Thoracic aorta (tissue), 2 donors: ENCODE data around the gene MYO1F. TPM values are rescaled to one million over a fixed set of nuclear protein-coding genes. Genes with fewer than 3 reads are reported as not detected.

ENCODE experiments used
- ATAC-seq: fragments of 150-250 bp; one replicate; pipeline ENCODE4 v1.8.0; 2017; ENCODE audit warnings: low read depth; ENCODE audit not compliant: insufficient number of reproducible peaks, low FRiP score
- DNase-seq: peaks from one replicate; pipeline ENCODE4 v3.0.0-alpha.2; 2020; ENCODE audit warnings: low spot score
- H3K27ac ChIP-seq, 2 donors: fragments of 200-600 bp; sonication (generic); 1 replicate in 1 of 2; 2 replicates in 1 of 2; pipeline ENCODE4 v1.5.1; 2016; ENCODE audit warnings: mild to moderate bottlenecking in 2 of 2, moderate library complexity in 2 of 2
- H3K27me3 ChIP-seq: fragments of 200-600 bp; sonication (generic); replicated peaks from 2 replicates; pipeline ENCODE4 v1.6.0; 2016; ENCODE audit warnings: mild to moderate bottlenecking; ENCODE audit not compliant: insufficient read depth
- H3K36me3 ChIP-seq: fragments of 200-600 bp; sonication (generic); one replicate; pipeline ENCODE4 v1.5.1; 2016
- H3K4me1 ChIP-seq, 2 donors: fragments of 200-600 bp; sonication (generic); 1 replicate in 1 of 2; 2 replicates in 1 of 2; pipeline versions ENCODE4 v1.5.1 to v1.6.0; 2016; ENCODE audit warnings: low read depth in 2 of 2, mild to moderate bottlenecking in 1 of 2; ENCODE audit not compliant: control insufficient read depth in 1 of 2
- H3K4me3 ChIP-seq: fragments of 200-600 bp; sonication (generic); 2 replicates; pipeline ENCODE4 v1.5.1; 2016; ENCODE audit warnings: mild to moderate bottlenecking
- H3K9me3 ChIP-seq: fragments of 200-600 bp; sonication (generic); 2 replicates; pipeline ENCODE4 v1.5.1; 2016
- total RNA-seq, 2 donors: library from RNA; depleted of rRNA; stranded (reverse); fragments of >200 nt; gene quantifications; one replicate each; pipeline versions ENCODE4 v1.1.0 to v1.2.3, GENCODE V29; 2016
- TF ChIP-seq, protein P1 (sequence below): fragments of 200-600 bp; sonication (generic); IDR thresholded peaks from one replicate; pipeline ENCODE4 v1.5.1; 2019; ENCODE audit warnings: antibody characterized with exemption

MYO1F gene
- total RNA-seq, 2 donors from 2014 or later = 29.6 to 33.9 TPM

DNA sequence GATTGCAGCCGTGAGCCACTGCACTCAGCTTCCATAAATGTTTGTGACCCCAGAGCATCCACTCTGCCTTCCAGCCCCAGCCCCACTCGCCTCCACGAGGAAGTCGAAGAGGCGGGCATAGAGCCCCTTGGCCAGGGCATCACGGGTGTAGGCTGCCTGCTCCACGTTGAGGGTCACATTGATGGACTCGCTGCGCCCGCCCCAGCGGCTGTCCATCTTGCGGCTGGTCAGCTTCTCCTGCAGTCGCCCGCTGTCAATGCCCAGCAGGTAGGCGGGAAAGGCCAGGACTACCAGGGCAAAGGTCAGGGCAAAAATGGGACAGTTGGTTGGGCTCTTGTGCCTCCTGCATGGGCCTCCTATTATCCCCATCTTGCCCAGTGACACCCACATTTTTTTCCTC is 27.2 kb downstream of the MYO1F start:
- DNase-seq (no peak), ATAC-seq (no peak)
- Histone ChIP-seq H3K27ac (no peak overlapping the region), H3K9me3 (no peaks in the 10 kb centered on the region), H3K27me3 (no peaks in the 10 kb centered on the region), H3K36me3 (no peaks in the 10 kb centered on the region), H3K4me3 (no peak overlapping the region), H3K4me1 (no peaks in the 10 kb centered on the region)
- TF ChIP-seq, protein P1, sequence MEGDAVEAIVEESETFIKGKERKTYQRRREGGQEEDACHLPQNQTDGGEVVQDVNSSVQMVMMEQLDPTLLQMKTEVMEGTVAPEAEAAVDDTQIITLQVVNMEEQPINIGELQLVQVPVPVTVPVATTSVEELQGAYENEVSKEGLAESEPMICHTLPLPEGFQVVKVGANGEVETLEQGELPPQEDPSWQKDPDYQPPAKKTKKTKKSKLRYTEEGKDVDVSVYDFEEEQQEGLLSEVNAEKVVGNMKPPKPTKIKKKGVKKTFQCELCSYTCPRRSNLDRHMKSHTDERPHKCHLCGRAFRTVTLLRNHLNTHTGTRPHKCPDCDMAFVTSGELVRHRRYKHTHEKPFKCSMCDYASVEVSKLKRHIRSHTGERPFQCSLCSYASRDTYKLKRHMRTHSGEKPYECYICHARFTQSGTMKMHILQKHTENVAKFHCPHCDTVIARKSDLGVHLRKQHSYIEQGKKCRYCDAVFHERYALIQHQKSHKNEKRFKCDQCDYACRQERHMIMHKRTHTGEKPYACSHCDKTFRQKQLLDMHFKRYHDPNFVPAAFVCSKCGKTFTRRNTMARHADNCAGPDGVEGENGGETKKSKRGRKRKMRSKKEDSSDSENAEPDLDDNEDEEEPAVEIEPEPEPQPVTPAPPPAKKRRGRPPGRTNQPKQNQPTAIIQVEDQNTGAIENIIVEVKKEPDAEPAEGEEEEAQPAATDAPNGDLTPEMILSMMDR = no peak

DNA sequence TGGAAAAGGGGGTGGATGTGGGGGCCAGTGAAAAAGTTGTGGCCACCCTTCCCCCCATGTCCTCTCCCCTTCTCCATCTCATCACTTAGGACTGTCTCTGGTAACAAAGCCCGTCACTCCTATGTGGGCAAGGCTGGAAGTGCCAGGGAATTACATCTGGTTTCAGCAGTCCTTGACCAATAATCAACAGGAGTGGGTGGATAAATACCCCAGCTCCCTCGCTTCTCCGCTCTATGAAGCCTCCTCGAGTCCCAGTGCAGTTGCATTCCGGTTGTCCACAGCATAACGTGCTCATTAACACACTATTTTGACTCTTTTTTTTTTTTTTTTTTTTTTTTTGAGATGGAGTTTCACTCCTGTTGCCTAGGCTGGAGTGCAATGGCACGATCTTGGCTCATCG is 31.5 kb downstream of the MYO1F start:
- TF ChIP-seq, protein P1 = no peak
- no peaks in the 10 kb centered on the region for H3K36me3 ChIP-seq
- no peak overlapping the region for H3K4me3 ChIP-seq
- no peaks in the 10 kb centered on the region for H3K27me3 ChIP-seq
- no peaks in the 10 kb centered on the region for H3K4me1 ChIP-seq
- ATAC-seq (no peak), DNase-seq (no peak)
- no peaks in the 10 kb centered on the region for H3K9me3 ChIP-seq
- no peak overlapping the region for H3K27ac ChIP-seq

- DNase-seq (no peak), ATAC-seq (no peak)
- Histone ChIP-seq H3K9me3 (no peaks in the 10 kb centered on the region), H3K27me3 (no peaks in the 10 kb centered on the region), H3K4me1 (no peaks in the 10 kb centered on the region), H3K36me3 (no peaks in the 10 kb centered on the region), H3K4me3 (no peak overlapping the region), H3K27ac (no peak overlapping the region)
- TF ChIP-seq, protein P1 = no peak
Observed at GRCh38 chr19:8544168-8544567, 33.1 kb downstream of the MYO1F start.

GRCh38 chr19:8539621-8540149 is 37.6 kb downstream of the MYO1F start:
- ATAC-seq = no peak
- no peaks in the 10 kb centered on the region for H3K9me3 ChIP-seq
- H3K36me3 ChIP-seq = no peaks in the 10 kb centered on the region
- H3K4me3 ChIP-seq = no peak overlapping the region
- DNase-seq = no peak
- no peaks in the 10 kb centered on the region for H3K4me1 ChIP-seq
- TF ChIP-seq, protein P1 = no peak
- no peak overlapping the region for H3K27ac ChIP-seq
- H3K27me3 ChIP-seq = no peaks in the 10 kb centered on the region

DNA sequence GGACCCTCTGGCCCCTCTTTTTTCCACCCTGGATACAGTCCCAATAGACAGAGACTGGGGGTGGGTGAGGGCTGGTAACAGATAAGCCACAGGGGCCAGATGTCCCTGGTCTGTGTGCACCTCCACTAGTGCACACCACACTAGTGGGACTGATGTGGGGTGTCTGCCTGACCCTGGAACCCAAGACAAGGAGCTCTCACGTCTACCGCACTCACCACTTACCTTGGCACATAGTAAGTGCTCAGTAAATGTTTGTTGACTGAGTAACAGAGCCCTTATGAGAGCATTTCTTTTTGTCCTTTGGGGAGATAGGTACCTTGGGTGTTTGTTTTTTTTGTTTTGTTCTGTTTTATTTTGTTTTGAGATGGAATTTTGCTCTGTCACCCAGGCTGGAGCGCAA is 40.1 kb downstream of the MYO1F start:
- H3K9me3 ChIP-seq = no peaks in the 10 kb centered on the region
- H3K4me3 ChIP-seq = no peak overlapping the region
- H3K4me1 ChIP-seq = no peaks in the 10 kb centered on the region
- H3K27me3 ChIP-seq = no peaks in the 10 kb centered on the region
- DNase-seq = no peak
- no peaks in the 10 kb centered on the region for H3K36me3 ChIP-seq
- no peak overlapping the region for H3K27ac ChIP-seq
- ATAC-seq = no peak
- TF ChIP-seq, protein P1 = no peak
